ENCODE measurements around the gene TTC9. TPM values are rescaled to one million over a fixed set of nuclear protein-coding genes. Genes with fewer than 3 reads are reported as not detected.

TTC9 gene
- total RNA-seq (under 1 TPM; 0.16 to 0.81 (median 0.63) TPM), polyA plus RNA-seq (1 to 10 TPM in 1 of 3 donors, under 1 TPM in 1, not detected in 1; 0.60 to 3.6 TPM)

DNA sequence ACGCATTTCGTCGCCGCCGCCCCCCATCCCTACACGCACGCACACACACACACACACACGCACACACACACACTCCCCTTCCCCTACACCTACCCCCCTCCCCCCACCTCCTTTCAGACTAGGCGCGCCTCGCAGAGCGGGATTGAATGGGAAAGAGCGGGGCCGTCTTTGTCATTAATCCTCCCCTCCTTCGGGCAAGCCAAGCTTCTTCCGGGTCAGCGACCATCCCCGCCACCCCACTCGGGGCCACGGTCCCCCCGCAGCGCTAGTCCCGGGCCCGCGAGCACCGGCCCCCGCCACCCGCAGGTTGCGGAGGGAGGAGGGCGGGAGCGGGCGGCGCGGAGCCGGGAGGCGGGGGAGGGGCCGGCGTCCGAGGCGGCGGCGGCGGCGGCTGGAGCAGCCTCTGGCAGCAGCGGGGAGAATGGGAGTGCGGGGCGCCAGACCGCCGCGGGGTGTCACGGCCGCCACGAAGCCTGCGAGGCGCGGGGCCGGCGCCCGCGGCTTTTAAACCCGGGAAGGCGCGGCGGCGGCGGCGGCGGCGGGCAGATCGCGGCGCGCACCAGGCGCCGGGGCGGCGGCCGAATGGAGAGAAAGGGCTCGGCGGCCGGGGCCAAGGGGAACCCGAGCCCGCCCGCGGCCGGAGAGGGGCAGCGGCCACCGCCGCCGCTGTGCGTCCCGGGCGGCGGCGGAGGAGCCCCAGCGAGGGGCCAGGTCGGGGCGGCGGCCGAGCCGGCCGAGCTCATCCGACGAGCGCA, at the start of gene TTC9:
Gene TTC9, plus strand, starts transcription at position 369 of the 755 bp plus-strand sequence. Its CDS starts 214 bp downstream, at position 583.
- H3K9me3 ChIP-seq, result no peaks in the 10 kb centered on the region
- H3K36me3 ChIP-seq, result no peaks in the 10 kb centered on the region
- intact Hi-C loops (cut with DNase I), result no loop called here
- TF ChIP-seq POLR2AphosphoS5 (IDR thresholded peaks at IDR 0.05) (no peak), POLR2A (IDR thresholded peaks at IDR 0.05) (no peak), EP300 (IDR thresholded peaks at IDR 0.05) (no peak)
- TF ChIP-seq, protein P1, sequence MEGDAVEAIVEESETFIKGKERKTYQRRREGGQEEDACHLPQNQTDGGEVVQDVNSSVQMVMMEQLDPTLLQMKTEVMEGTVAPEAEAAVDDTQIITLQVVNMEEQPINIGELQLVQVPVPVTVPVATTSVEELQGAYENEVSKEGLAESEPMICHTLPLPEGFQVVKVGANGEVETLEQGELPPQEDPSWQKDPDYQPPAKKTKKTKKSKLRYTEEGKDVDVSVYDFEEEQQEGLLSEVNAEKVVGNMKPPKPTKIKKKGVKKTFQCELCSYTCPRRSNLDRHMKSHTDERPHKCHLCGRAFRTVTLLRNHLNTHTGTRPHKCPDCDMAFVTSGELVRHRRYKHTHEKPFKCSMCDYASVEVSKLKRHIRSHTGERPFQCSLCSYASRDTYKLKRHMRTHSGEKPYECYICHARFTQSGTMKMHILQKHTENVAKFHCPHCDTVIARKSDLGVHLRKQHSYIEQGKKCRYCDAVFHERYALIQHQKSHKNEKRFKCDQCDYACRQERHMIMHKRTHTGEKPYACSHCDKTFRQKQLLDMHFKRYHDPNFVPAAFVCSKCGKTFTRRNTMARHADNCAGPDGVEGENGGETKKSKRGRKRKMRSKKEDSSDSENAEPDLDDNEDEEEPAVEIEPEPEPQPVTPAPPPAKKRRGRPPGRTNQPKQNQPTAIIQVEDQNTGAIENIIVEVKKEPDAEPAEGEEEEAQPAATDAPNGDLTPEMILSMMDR (IDR thresholded peaks at IDR 0.05), result no peak
- peaks cover 0 to 39% (median 15%) of the 10 kb centered on the region in 3 donors for H3K27me3 ChIP-seq
- peaks cover 0 to 18% (median 12%) of the 10 kb centered on the region in 4 donors for H3K4me1 ChIP-seq
- no peak within 1 kb of the TSS for H3K27ac ChIP-seq
- H3K4me3 ChIP-seq, result peak within 1 kb of the TSS; percentile 38 to 65 (median 58)
- WGBS, 2 donors, result 0 to 1% methylated on average over 105 of the region's 105 CpGs
- DNase-seq, result no peak

DNA sequence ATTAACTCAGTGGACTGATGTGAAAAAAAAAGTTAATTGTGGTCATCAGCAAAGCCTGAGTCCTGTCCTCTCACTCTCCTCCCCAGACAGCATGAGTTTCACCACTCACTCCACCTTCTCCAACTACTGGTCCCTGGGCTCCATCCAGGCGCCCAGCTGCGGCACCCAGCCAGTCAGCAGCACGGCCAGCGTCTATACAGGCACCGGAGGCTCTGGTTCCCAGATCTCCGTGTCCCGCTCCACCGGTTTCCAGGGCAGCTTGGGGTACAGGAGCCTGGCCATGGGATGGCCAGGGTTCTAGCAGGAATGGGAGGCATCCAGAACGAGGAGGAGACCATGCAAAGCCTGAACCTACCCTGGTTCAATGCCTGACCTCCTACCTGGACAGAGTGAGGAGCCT, 47.3 kb upstream of the TTC9 start:
- H3K36me3 ChIP-seq, result peaks cover 29 to 73% (median 40%) of the 10 kb centered on the region in 4 donors
- H3K27me3 ChIP-seq, result no peaks in the 10 kb centered on the region
- WGBS, 2 donors, result 97 to 98% methylated on average over 9 of the region's 9 CpGs
- H3K4me3 ChIP-seq, result no peak overlapping the region
- intact Hi-C loops (cut with DNase I), result no loop called here
- H3K27ac ChIP-seq, result no peak overlapping the region
- peaks cover 0 to 8% (median 7%) of the 10 kb centered on the region in 4 donors for H3K4me1 ChIP-seq
- DNase-seq, result no peak
- TF ChIP-seq, protein P1 (IDR thresholded peaks at IDR 0.05), result no peak
- H3K9me3 ChIP-seq, result no peaks in the 10 kb centered on the region

DNA sequence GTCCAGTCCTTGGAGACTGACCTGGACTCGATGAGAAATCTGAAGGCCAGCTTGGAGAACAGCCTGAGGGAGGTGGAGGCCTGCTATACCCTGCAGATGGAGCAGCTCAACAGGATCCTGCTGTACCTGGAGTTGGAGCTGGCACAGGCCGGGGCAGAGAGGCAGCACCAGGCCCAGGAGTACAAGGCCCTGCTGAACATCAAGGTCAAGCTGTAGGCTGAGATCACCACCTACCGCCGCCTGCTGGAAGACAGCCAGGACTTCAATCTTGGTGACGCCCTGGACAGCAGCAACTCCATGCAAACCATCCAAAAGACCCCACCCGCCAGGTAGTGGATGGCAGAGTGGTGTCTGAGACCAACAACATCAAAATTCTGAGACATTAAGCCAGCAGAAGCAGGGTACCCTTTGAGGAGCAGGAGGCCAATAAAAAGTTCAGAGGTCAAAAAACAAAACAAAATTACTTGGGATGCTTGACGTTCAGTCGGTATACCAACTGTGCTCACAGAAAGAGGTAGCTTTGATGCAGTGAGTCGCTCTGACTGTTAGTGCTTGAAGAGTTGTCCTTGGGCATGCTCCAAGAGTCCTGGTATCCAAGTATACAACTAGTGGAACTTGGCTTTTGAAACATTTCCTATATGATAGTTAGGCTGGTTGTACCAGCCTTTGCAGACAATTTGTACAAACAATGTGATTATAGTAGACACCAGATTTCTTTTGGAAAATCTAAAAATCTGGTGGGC, 46.1 kb upstream of the TTC9 start:
- H3K4me1 ChIP-seq, result peaks cover 0 to 13% (median 13%) of the 10 kb centered on the region in 4 donors
- intact Hi-C loops (cut with DNase I), result no loop called here

DNA sequence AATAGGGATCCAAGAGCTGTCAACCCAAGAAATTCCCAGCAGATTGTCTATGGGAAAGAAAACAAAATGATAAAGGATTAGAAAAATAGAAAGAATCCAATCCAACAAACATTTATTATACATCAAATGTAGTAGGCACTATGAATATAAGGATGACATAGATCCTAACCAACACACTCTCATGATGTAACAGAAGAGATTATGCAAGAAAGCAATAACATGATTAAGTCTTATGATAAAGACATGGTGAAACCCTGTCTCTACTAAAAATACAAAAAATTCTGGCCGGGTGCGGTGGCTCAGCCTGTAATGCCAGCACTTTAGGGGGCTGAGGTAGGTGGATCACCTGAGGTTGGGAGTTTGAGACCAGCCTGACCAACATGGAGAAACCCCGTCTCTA, 44.0 kb upstream of the TTC9 start:
- H3K9me3 ChIP-seq, result no peaks in the 10 kb centered on the region
- peaks cover 0 to 18% (median 13%) of the 10 kb centered on the region in 4 donors for H3K4me1 ChIP-seq
- peaks cover 12 to 41% (median 29%) of the 10 kb centered on the region in 4 donors for H3K36me3 ChIP-seq
- TF ChIP-seq POLR2AphosphoS5 (IDR thresholded peaks at IDR 0.05), result no peak
- TF ChIP-seq POLR2A (IDR thresholded peaks at IDR 0.05), result no peak
- TF ChIP-seq, protein P1 (IDR thresholded peaks at IDR 0.05), result no peak
- no peak for TF ChIP-seq EP300 (IDR thresholded peaks at IDR 0.05)
- H3K4me3 ChIP-seq, result no peak overlapping the region
- intact Hi-C loops (cut with DNase I), result no loop called here
- 96 to 98% methylated on average over 3 of the region's 3 CpGs for WGBS, 2 donors
- no peak for DNase-seq
- no peak overlapping the region for H3K27ac ChIP-seq
- no peaks in the 10 kb centered on the region for H3K27me3 ChIP-seq

More for the DNA sequence above, 46.1 kb upstream of the TTC9 start:
- TF ChIP-seq POLR2A (IDR thresholded peaks at IDR 0.05) (no peak), POLR2AphosphoS5 (IDR thresholded peaks at IDR 0.05) (no peak), EP300 (IDR thresholded peaks at IDR 0.05) (no peak)
- TF ChIP-seq, protein P1 (IDR thresholded peaks at IDR 0.05), result no peak
- Histone ChIP-seq H3K36me3 (peaks cover 23 to 62% (median 36%) of the 10 kb centered on the region in 4 donors), H3K27me3 (no peaks in the 10 kb centered on the region), H3K27ac (no peak overlapping the region), H3K4me3 (no peak overlapping the region), H3K9me3 (no peaks in the 10 kb centered on the region)
- no peak for DNase-seq
- 86 to 91% methylated on average over 9 of the region's 9 CpGs for WGBS, 2 donors
